Measurements from ENCODE around the gene GPC6.

- TF ChIP-seq MYC (IDR thresholded peaks at IDR 0.05; ENCODE audit: low read depth, low read length) (no peak), FOS (IDR thresholded peaks at IDR 0.05; ENCODE audit: borderline replicate concordance, insufficient read depth, low read length) (no peak), CTCF (IDR thresholded peaks at IDR 0.05; ENCODE audit: extremely low read depth in 1 of 2, insufficient read depth in 1 of 2, low read depth in 1 of 2, low read length in 2 of 2) (no peak), POLR2AphosphoS5 (IDR thresholded peaks at IDR 0.05; ENCODE audit: insufficient read depth, low read depth, low read length) (no peak)
Measured at GRCh38 chr13:93290503-93290902, 63.9 kb downstream of the GPC6 start.

All from endothelial cell of umbilical vein (primary cell).